Tibial nerve (tissue), 4 donors: Measurements from ENCODE around the gene TMEM52B.

ENCODE experiments used
- CTCF ChIP-seq, 5 experiments: fragments of 200-600 bp in 3 of 5; fragments of 450-650 bp in 2 of 5; sonication (generic) in 3 of 5; IDR thresholded peaks; one replicate each; pipeline ENCODE4 v1.5.1; 2016 to 2019; ENCODE audit warnings: antibody characterized with exemption in 5 of 5, mild to moderate bottlenecking in 3 of 5, moderate library complexity in 2 of 5
- EP300 ChIP-seq, 2 donors: sonication (generic); formaldehyde crosslinking; IDR thresholded peaks; one replicate each; pipeline ENCODE4 v1.6.1; 2017; ENCODE audit warnings: antibody characterized with exemption in 2 of 2, mild to moderate bottlenecking in 1 of 2
- POLR2A ChIP-seq, 2 donors: fragments of 450-650 bp; IDR thresholded peaks; one replicate each; pipeline ENCODE4 v1.6.1; 2017; ENCODE audit warnings: antibody characterized with exemption in 2 of 2, mild to moderate bottlenecking in 2 of 2, moderate library complexity in 2 of 2

- TF ChIP-seq CTCF (IDR thresholded peaks at IDR 0.05) (peak; percentile 27 to 79 (median 39)), POLR2A (IDR thresholded peaks at IDR 0.05) (no peak), EP300 (IDR thresholded peaks at IDR 0.05) (no peak)
Measured at GRCh38 chr12:10140001-10140400, 38.8 kb upstream of the TMEM52B start.
